Measurements from ENCODE around the gene ERC1.
"Not testable (repeated sequence)": the region's sequence is repeated elsewhere in the genome, so short reads cannot be mapped to it uniquely, and the experiment has no call there.

ERC1 gene

GRCh38 chr12:1022032-1022970, 31.3 kb downstream of the ERC1 start:
- no peak for DNase-seq

- DNase-seq = no peak
Observed at GRCh38 chr12:1030779-1031178, 39.8 kb downstream of the ERC1 start.

- no peak for DNase-seq
Observed at GRCh38 chr12:1034243-1034642, 43.2 kb downstream of the ERC1 start.

- DNase-seq = no peak
Observed at GRCh38 chr12:1034751-1035457, 43.9 kb downstream of the ERC1 start.

- no peak for DNase-seq
Observed at GRCh38 chr12:1041478-1041877, 50.5 kb downstream of the ERC1 start.

GRCh38 chr12:1044199-1044598, 53.2 kb downstream of the ERC1 start:
- no peak for DNase-seq

GRCh38 chr12:1044696-1045095, 53.7 kb downstream of the ERC1 start:
- DNase-seq = no peak

- DNase-seq = no peak
Observed at GRCh38 chr12:1046727-1047126, 55.7 kb downstream of the ERC1 start.

GRCh38 chr12:1047898-1048660, 57.1 kb downstream of the ERC1 start:
- peak in 1 of 51 donors; percentile 25 for DNase-seq

- no peak for DNase-seq
Observed at GRCh38 chr12:1050059-1050707, 59.2 kb downstream of the ERC1 start.

- DNase-seq = not testable (repeated sequence)
Observed at GRCh38 chr12:1051672-1052071, 60.6 kb downstream of the ERC1 start.

GRCh38 chr12:1053690-1054089, 62.7 kb downstream of the ERC1 start:
- no peak for DNase-seq

GRCh38 chr12:1054117-1054870, 63.3 kb downstream of the ERC1 start:
- peak in 8 of 51 donors; percentile 2 to 33 (median 11) for DNase-seq

- no peak for DNase-seq
Observed at GRCh38 chr12:1056390-1056789, 65.4 kb downstream of the ERC1 start.

GRCh38 chr12:1058423-1058822, 67.4 kb downstream of the ERC1 start:
- no peak for DNase-seq

- DNase-seq = no peak
Observed at GRCh38 chr12:1059162-1059561, 68.1 kb downstream of the ERC1 start.

- DNase-seq = no peak
Observed at GRCh38 chr12:1063852-1064251, 72.8 kb downstream of the ERC1 start.

- DNase-seq = no peak
Observed at GRCh38 chr12:1064317-1064716, 73.3 kb downstream of the ERC1 start.

- no peak for DNase-seq
Observed at GRCh38 chr12:1065629-1066028, 74.6 kb downstream of the ERC1 start.

- DNase-seq = no peak
Observed at GRCh38 chr12:1069846-1070245, 78.8 kb downstream of the ERC1 start.

GRCh38 chr12:1071182-1071581, 80.2 kb downstream of the ERC1 start:
- no peak for DNase-seq

Data from hypothalamus (tissue), 51 donors.